GM23338 (cell line): Measurements from ENCODE around the gene DHX8. TPM values are rescaled to one million over a fixed set of nuclear protein-coding genes. Genes with fewer than 3 reads are reported as not detected.
A peak's percentile ranks its signal among the peaks of the same experiment; 100 is the strongest.

Experiments used
- ATAC-seq: fragments of 200-7000 bp; cut with Tn5 transposase; 3 replicates; pipeline ENCODE4 v1.9.1; 2020
- DNase-seq: peaks from one replicate; pipeline ENCODE4 v3.0.0-alpha.2; 2015; ENCODE audit warnings: low spot score
- H2AFZ ChIP-seq: fragments of 200-600 bp; sonication (generic); 2 replicates; pipeline ENCODE4 v1.8.0; 2016; ENCODE audit warnings: antibody characterized with exemption, mild to moderate bottlenecking, moderate library complexity
- H3F3A ChIP-seq: fragments of 200-600 bp; sonication (generic); replicated peaks from 2 replicates; pipeline ENCODE4 v1.8.0; 2017; ENCODE audit warnings: antibody characterized with exemption, mixed run types, low read depth
- H3K27ac ChIP-seq: fragments of 200-600 bp; sonication (generic); 2 replicates; pipeline ENCODE4 v1.6.1; 2016; ENCODE audit warnings: low read depth
- H3K27me3 ChIP-seq: fragments of 200-600 bp; sonication (generic); 2 replicates; pipeline ENCODE4 v1.8.0; 2016; ENCODE audit warnings: mild to moderate bottlenecking, mixed run types, moderate library complexity; ENCODE audit not compliant: insufficient read depth
- H3K36me3 ChIP-seq: fragments of 200-600 bp; sonication (generic); 2 replicates; pipeline ENCODE4 v1.8.0; 2016; ENCODE audit warnings: mild to moderate bottlenecking; ENCODE audit not compliant: insufficient read depth
- H3K4me1 ChIP-seq: fragments of 200-600 bp; sonication (generic); 2 replicates; pipeline ENCODE4 v1.8.0; 2016; ENCODE audit warnings: mild to moderate bottlenecking, moderate library complexity; ENCODE audit not compliant: insufficient read depth
- H3K4me2 ChIP-seq: fragments of 200-600 bp; sonication (generic); 2 replicates; pipeline ENCODE4 v1.7.1; 2017; ENCODE audit warnings: mixed run types
- H3K4me3 ChIP-seq: fragments of 200-600 bp; sonication (generic); 2 replicates; pipeline ENCODE4 v1.6.1; 2016; ENCODE audit warnings: mixed run types
- H3K79me2 ChIP-seq: fragments of 200-600 bp; sonication (generic); replicated peaks from 2 replicates; pipeline ENCODE4 v1.8.0; 2017; ENCODE audit warnings: mild to moderate bottlenecking; ENCODE audit not compliant: insufficient read depth
- H3K9me2 ChIP-seq: fragments of 200-600 bp; sonication (generic); 2 replicates; pipeline ENCODE4 v1.8.0; 2017; ENCODE audit not compliant: insufficient read depth
- H4K20me1 ChIP-seq: fragments of 200-600 bp; sonication (generic); replicated peaks from 2 replicates; pipeline ENCODE4 v1.8.0; 2017; ENCODE audit warnings: mild to moderate bottlenecking; ENCODE audit not compliant: insufficient read depth
- H3K27ac Mint-ChIP-seq: 2 replicates; pipeline ENCODE4 v1.8.0; 2020; ENCODE audit warnings: inconsistent platforms, mild to moderate bottlenecking, moderate library complexity, mixed read lengths
- H3K27me3 Mint-ChIP-seq: 3 replicates; pipeline ENCODE4 v1.8.0; 2022; ENCODE audit warnings: low read depth, mild to moderate bottlenecking, moderate library complexity, mixed read lengths, inconsistent platforms; ENCODE audit not compliant: insufficient read depth, poor library complexity
- H3K36me3 Mint-ChIP-seq: 3 replicates; pipeline ENCODE4 v1.8.0; 2021; ENCODE audit warnings: low read depth, mild to moderate bottlenecking, inconsistent platforms, moderate library complexity, mixed read lengths
- H3K4me1 Mint-ChIP-seq: 3 replicates; pipeline ENCODE4 v1.8.0; 2020; ENCODE audit warnings: mild to moderate bottlenecking, inconsistent platforms, mixed read lengths
- H3K4me3 Mint-ChIP-seq: 3 replicates; pipeline ENCODE4 v1.8.0; 2021; ENCODE audit warnings: moderate library complexity, mild to moderate bottlenecking, inconsistent platforms, mixed read lengths
- H3K9me3 Mint-ChIP-seq: 3 replicates; pipeline ENCODE4 v1.8.0; 2020; ENCODE audit warnings: moderate library complexity, mild to moderate bottlenecking, inconsistent platforms, mixed read lengths
- CREB1 ChIP-seq: fragments of 250-450 bp; sonication (Bioruptor Pico); IDR thresholded peaks from 2 replicates; pipeline ENCODE4 v1.5.0; 2020; ENCODE audit warnings: low read depth, mild to moderate bottlenecking, moderate library complexity
- CTCF ChIP-seq, 2 experiments: fragments of 200-600 bp in 1 of 2; sonication (generic) in 1 of 2; conservative IDR thresholded peaks; 2 replicates each; pipeline versions ENCODE4 v1.5.1 to v1.6.1; 2016 to 2017; ENCODE audit warnings: antibody characterized with exemption in 2 of 2, low read depth in 2 of 2, mild to moderate bottlenecking in 2 of 2, moderate library complexity in 1 of 2
- ETS1 ChIP-seq: IDR thresholded peaks from 2 replicates; pipeline ENCODE4 v1.6.1; 2016; ENCODE audit warnings: antibody characterized with exemption
- EZH2 ChIP-seq: fragments of 200-600 bp; sonication (generic); IDR thresholded peaks from one replicate; pipeline ENCODE4 v1.8.0; 2017; ENCODE audit warnings: antibody characterized with exemption, mild to moderate bottlenecking, low read depth; ENCODE audit not compliant: unreplicated experiment
- EZH2phosphoT487 ChIP-seq: fragments of 200-600 bp; sonication (generic); IDR thresholded peaks from one replicate; pipeline ENCODE4 v1.8.1; 2018; ENCODE audit warnings: antibody characterized with exemption; ENCODE audit not compliant: unreplicated experiment
- JUNB ChIP-seq: IDR thresholded peaks from one replicate; pipeline ENCODE4 v1.6.1; 2016; ENCODE audit warnings: antibody characterized with exemption; ENCODE audit not compliant: unreplicated experiment
- NANOG ChIP-seq: IDR thresholded peaks from 2 replicates; pipeline ENCODE4 v1.6.1; 2016; ENCODE audit warnings: antibody characterized with exemption, borderline replicate concordance
- POLR2AphosphoS5 ChIP-seq: IDR thresholded peaks from 2 replicates; pipeline ENCODE4 v1.6.1; 2016; ENCODE audit warnings: antibody characterized with exemption, low read depth
- STAT1 ChIP-seq: IDR thresholded peaks from one replicate; pipeline ENCODE4 v1.6.1; 2016; ENCODE audit warnings: antibody characterized with exemption; ENCODE audit not compliant: unreplicated experiment
- ZNF114 ChIP-seq: fragments of 250-450 bp; sonication (Bioruptor Pico); IDR thresholded peaks from 2 replicates; pipeline ENCODE4 v1.5.0; 2020; ENCODE audit warnings: mild to moderate bottlenecking, moderate library complexity
- ZNF331 ChIP-seq: fragments of 250-450 bp; sonication (Bioruptor Pico); IDR thresholded peaks from 2 replicates; pipeline ENCODE4 v1.5.0; 2020; ENCODE audit warnings: low read depth, mild to moderate bottlenecking, moderate library complexity
- polyA plus RNA-seq: library from polyadenylated mRNA; unstranded; fragments of >200 nt; fragmentation: Nextera tagmentation; extraction: Ambion mirVana; gene quantifications from 2 replicates; pipeline ENCODE4 v1.2.1, GENCODE V29; 2016
- total RNA-seq: library from RNA; depleted of rRNA; stranded (reverse); fragments of >200 nt; shearing (Covaris generic); gene quantifications from 2 replicates; pipeline ENCODE4 v1.2.3, GENCODE V29; 2014

The DHX8 gene
- total and polyA plus RNA-seq, 2 experiments from 2014 or later: 35.3 to 81.1 TPM

- Histone ChIP-seq H4K20me1 (0 out of 2 replicates have a peak, but pooled peaks cover 3% of the 10 kb centered on the region), H3K79me2 (peaks cover 12% of the 10 kb centered on the region), H3K4me1 (peaks cover 54% of the 10 kb centered on the region), H2AFZ (no peak overlapping the region), H3K36me3 (peaks cover 23% of the 10 kb centered on the region; the same call in 1 of the 2 replicates), H3F3A (peaks cover 51% of the 10 kb centered on the region), H3K4me2 (peak overlapping the region; percentile 80), H3K9me2 (no peaks in the 10 kb centered on the region), H3K4me3 (peak overlapping the region; percentile 47), H3K27ac (peak overlapping the region; percentile 91), H3K27me3 (no peaks in the 10 kb centered on the region)
- no peak for TF ChIP-seq JUNB
- TF ChIP-seq ZNF331: no peak
- TF ChIP-seq EZH2: no peak
- peak; percentile 73 for TF ChIP-seq POLR2AphosphoS5
- 0 out of 2 replicates have a peak, but pooled peaks have one; percentile 5 for TF ChIP-seq CREB1 (CRISPR knock-in tag)
- H3K27ac Mint-ChIP-seq: peak overlapping the region; percentile 97
- H3K27me3 Mint-ChIP-seq: peaks cover 31% of the 10 kb centered on the region
- H3K4me1 Mint-ChIP-seq: peaks cover 76% of the 10 kb centered on the region
- H3K36me3 Mint-ChIP-seq: peaks cover 71% of the 10 kb centered on the region
- DNase-seq: peak; percentile 100
- peak overlapping the region; percentile 65 for H3K4me3 Mint-ChIP-seq
- H3K9me3 Mint-ChIP-seq: no peaks in the 10 kb centered on the region
- ATAC-seq: peak; percentile 90
These were observed 46.7 kb downstream of the DHX8 start for GRCh38 chr17:43530288-43531081.

GRCh38 chr17:43531082-43531378 lies 47.3 kb downstream of the DHX8 start:
- Histone ChIP-seq H3K27ac (peak overlapping the region; percentile 91), H3K4me2 (peak overlapping the region; percentile 64)
- peaks cover 75% of the 10 kb centered on the region for H3K4me1 Mint-ChIP-seq

More at GRCh38 chr17:43531082-43531378, 47.3 kb downstream of the DHX8 start:
- no peak for DNase-seq
- Histone ChIP-seq H4K20me1 (0 out of 2 replicates have a peak, but pooled peaks cover 7% of the 10 kb centered on the region), H2AFZ (no peak overlapping the region), H3K27me3 (no peaks in the 10 kb centered on the region), H3K9me2 (no peaks in the 10 kb centered on the region), H3K4me3 (peak overlapping the region; percentile 38), H3K79me2 (peaks cover 17% of the 10 kb centered on the region), H3K36me3 (peaks cover 23% of the 10 kb centered on the region; the same call in 1 of the 2 replicates), H3K4me1 (peaks cover 54% of the 10 kb centered on the region), H3F3A (peaks cover 47% of the 10 kb centered on the region)
- peak overlapping the region; percentile 95 for H3K27ac Mint-ChIP-seq
- ATAC-seq: peak; percentile 3; the same call in 2 of the 3 replicates
- peak overlapping the region; percentile 65 for H3K4me3 Mint-ChIP-seq
- no peaks in the 10 kb centered on the region for H3K9me3 Mint-ChIP-seq
- H3K27me3 Mint-ChIP-seq: peaks cover 31% of the 10 kb centered on the region
- peaks cover 76% of the 10 kb centered on the region for H3K36me3 Mint-ChIP-seq
- TF ChIP-seq ETS1 (no peak), NANOG (no peak), EZH2phosphoT487 (no peak), CTCF (conservative IDR thresholded peaks at IDR 0.05; ENCODE audit: low read depth in 2 of 2) (no peak), ZNF114 (CRISPR knock-in tag) (no peak), STAT1 (no peak)
